Sigmoid colon (tissue), 3 donors: ENCODE data around the gene MOG.

Source experiments
- CTCF ChIP-seq, 4 experiments: fragments of 450-650 bp in 3 of 4; fragments of 200-600 bp in 1 of 4; IDR thresholded peaks; one replicate each; pipeline ENCODE4 v1.5.1; 2016 to 2019; ENCODE audit warnings: antibody characterized with exemption in 4 of 4, mild to moderate bottlenecking in 3 of 4, moderate library complexity in 2 of 4
- POLR2A ChIP-seq, 2 donors: fragments of 450-650 bp; IDR thresholded peaks; one replicate each; pipeline ENCODE4 v1.6.1; 2016; ENCODE audit warnings: antibody characterized with exemption in 2 of 2, mild to moderate bottlenecking in 2 of 2, moderate library complexity in 2 of 2

GRCh38 chr6:29628419-29629281, 28.2 kb upstream of the MOG start:
- peak; percentile 43 to 66 (median 58) for TF ChIP-seq CTCF (IDR thresholded peaks at IDR 0.05)
- TF ChIP-seq POLR2A (IDR thresholded peaks at IDR 0.05) = no peak
